Measurements from ENCODE around the gene UBALD2.

The UBALD2 gene

GRCh38 chr17:76314392-76315227 is 49.5 kb downstream of the UBALD2 start:
- Histone ChIP-seq H3K9me2 (replicated peaks; ENCODE audit: insufficient read depth, low read length) (no peaks in the 10 kb centered on the region), H3K9ac (ENCODE audit: low read length) (no peak overlapping the region), H3K79me2 (ENCODE audit: low read length) (no peaks in the 10 kb centered on the region), H3K4me2 (ENCODE audit: low read depth, low read length) (no peak overlapping the region), H3K27ac (ENCODE audit: low read length) (no peak overlapping the region), H3F3A (ENCODE audit: insufficient read depth, low read length) (no peaks in the 10 kb centered on the region), H3K9me3 (replicated peaks; ENCODE audit: insufficient read depth, low read length) (no peaks in the 10 kb centered on the region), H3K36me3 (replicated peaks; ENCODE audit: insufficient read depth, low read length) (no peaks in the 10 kb centered on the region), H2AFZ (ENCODE audit: low read length) (no peak overlapping the region), H3K4me1 (ENCODE audit: low read length) (no peaks in the 10 kb centered on the region), H3K4me3 (ENCODE audit: low read length) (no peak overlapping the region), H3K27me3 (replicated peaks; ENCODE audit: insufficient read depth, low read length) (no peaks in the 10 kb centered on the region), H4K20me1 (ENCODE audit: insufficient read depth, low read length) (no peaks in the 10 kb centered on the region)
- TF ChIP-seq EZH2 (optimal IDR thresholded peaks at IDR 0.05; ENCODE audit: low read depth, low read length) (no peak), CTCF (IDR thresholded peaks at IDR 0.05; ENCODE audit: low read length) (no peak), EZH2phosphoT487 (IDR thresholded peaks at IDR 0.05; ENCODE audit: low read length) (no peak)
- no peak for DNase-seq

GRCh38 chr17:76317535-76317934 is 52.4 kb downstream of the UBALD2 start:
- Histone ChIP-seq H2AFZ (ENCODE audit: low read length) (no peak overlapping the region), H3K27me3 (replicated peaks; ENCODE audit: insufficient read depth, low read length) (no peaks in the 10 kb centered on the region)

GRCh38 chr17:76318586-76318985 is 53.4 kb downstream of the UBALD2 start:
- H3K9me2 ChIP-seq (replicated peaks; ENCODE audit: insufficient read depth, low read length): no peaks in the 10 kb centered on the region
- H2AFZ ChIP-seq (ENCODE audit: low read length): no peak overlapping the region
- no peak overlapping the region for H3K27ac ChIP-seq (ENCODE audit: low read length)
- no peak for DNase-seq
- no peaks in the 10 kb centered on the region for H3K9me3 ChIP-seq (replicated peaks; ENCODE audit: insufficient read depth, low read length)
- H3K79me2 ChIP-seq (ENCODE audit: low read length): no peaks in the 10 kb centered on the region
- no peak overlapping the region for H3K4me2 ChIP-seq (ENCODE audit: low read depth, low read length)
- H3K4me1 ChIP-seq (ENCODE audit: low read length): no peaks in the 10 kb centered on the region
- no peaks in the 10 kb centered on the region for H3K36me3 ChIP-seq (replicated peaks; ENCODE audit: insufficient read depth, low read length)
- H3K4me3 ChIP-seq (ENCODE audit: low read length): no peak overlapping the region
- TF ChIP-seq CTCF (IDR thresholded peaks at IDR 0.05; ENCODE audit: low read length): no peak
- no peak for TF ChIP-seq EZH2 (optimal IDR thresholded peaks at IDR 0.05; ENCODE audit: low read depth, low read length)
- no peak for TF ChIP-seq EZH2phosphoT487 (IDR thresholded peaks at IDR 0.05; ENCODE audit: low read length)
- H4K20me1 ChIP-seq (ENCODE audit: insufficient read depth, low read length): no peaks in the 10 kb centered on the region
- no peak overlapping the region for H3K9ac ChIP-seq (ENCODE audit: low read length)
- H3F3A ChIP-seq (ENCODE audit: insufficient read depth, low read length): no peaks in the 10 kb centered on the region
- no peaks in the 10 kb centered on the region for H3K27me3 ChIP-seq (replicated peaks; ENCODE audit: insufficient read depth, low read length)

More at GRCh38 chr17:76317535-76317934, 52.4 kb downstream of the UBALD2 start:
- DNase-seq: no peak
- H4K20me1 ChIP-seq (ENCODE audit: insufficient read depth, low read length): no peaks in the 10 kb centered on the region
- H3K4me3 ChIP-seq (ENCODE audit: low read length): no peak overlapping the region
- no peaks in the 10 kb centered on the region for H3K4me1 ChIP-seq (ENCODE audit: low read length)
- TF ChIP-seq EZH2 (optimal IDR thresholded peaks at IDR 0.05; ENCODE audit: low read depth, low read length) (no peak), CTCF (IDR thresholded peaks at IDR 0.05; ENCODE audit: low read length) (no peak), EZH2phosphoT487 (IDR thresholded peaks at IDR 0.05; ENCODE audit: low read length) (no peak)
- no peak overlapping the region for H3K27ac ChIP-seq (ENCODE audit: low read length)
- no peak overlapping the region for H3K4me2 ChIP-seq (ENCODE audit: low read depth, low read length)
- H3K79me2 ChIP-seq (ENCODE audit: low read length): no peaks in the 10 kb centered on the region
- no peaks in the 10 kb centered on the region for H3K9me3 ChIP-seq (replicated peaks; ENCODE audit: insufficient read depth, low read length)
- H3K36me3 ChIP-seq (replicated peaks; ENCODE audit: insufficient read depth, low read length): no peaks in the 10 kb centered on the region
- H3F3A ChIP-seq (ENCODE audit: insufficient read depth, low read length): no peaks in the 10 kb centered on the region
- no peaks in the 10 kb centered on the region for H3K9me2 ChIP-seq (replicated peaks; ENCODE audit: insufficient read depth, low read length)
- H3K9ac ChIP-seq (ENCODE audit: low read length): no peak overlapping the region
